GM12875 (cell line): ENCODE data around the gene CDKN1A.
"Not testable (repeated sequence)": the region's sequence is repeated elsewhere in the genome, so short reads cannot be mapped to it uniquely, and the experiment has no call there.

ENCODE experiments used
- H3K4me3 ChIP-seq: one replicate; pipeline ENCODE4 v1.5.1; 2011; ENCODE audit warnings: low read depth, low read length, control low read depth
- CTCF ChIP-seq: IDR thresholded peaks from 2 replicates; pipeline ENCODE4 v1.5.1; 2011; ENCODE audit warnings: low read depth, mild to moderate bottlenecking, control low read depth, inconsistent platforms, low read length, moderate library complexity, borderline replicate concordance; ENCODE audit not compliant: insufficient read depth

The CDKN1A gene

GRCh38 chr6:36703982-36704381 lies 25.5 kb downstream of the CDKN1A start:
- TF ChIP-seq CTCF = no peak
- H3K4me3 ChIP-seq = no peak overlapping the region

- H3K4me3 ChIP-seq = not testable (repeated sequence)
Measured at GRCh38 chr6:36704961-36705577, 26.6 kb downstream of the CDKN1A start.

GRCh38 chr6:36706339-36706738 lies 27.8 kb downstream of the CDKN1A start:
- no peak for TF ChIP-seq CTCF
- H3K4me3 ChIP-seq = no peak overlapping the region

GRCh38 chr6:36712816-36713215 lies 34.3 kb downstream of the CDKN1A start:
- H3K4me3 ChIP-seq = no peak overlapping the region
- no peak for TF ChIP-seq CTCF

GRCh38 chr6:36713846-36714245 lies 35.3 kb downstream of the CDKN1A start:
- no peak for TF ChIP-seq CTCF
- H3K4me3 ChIP-seq = no peak overlapping the region

- TF ChIP-seq CTCF = no peak
- no peak overlapping the region for H3K4me3 ChIP-seq
Measured at GRCh38 chr6:36714511-36714910, 36.0 kb downstream of the CDKN1A start.

- TF ChIP-seq CTCF = no peak
- H3K4me3 ChIP-seq = no peak overlapping the region
Measured at GRCh38 chr6:36715469-36715868, 37.0 kb downstream of the CDKN1A start.
